Skeletal muscle tissue (tissue), 4 donors: ENCODE measurements around the gene POMC. TPM values are rescaled to one million over a fixed set of nuclear protein-coding genes. Genes with fewer than 3 reads are reported as not detected.
"Not testable (repeated sequence)": the region's sequence is repeated elsewhere in the genome, so short reads cannot be mapped to it uniquely, and the experiment has no call there.

Experiments used
- H3K27ac ChIP-seq: one replicate; pipeline ENCODE4 v1.7.0; 2013; ENCODE audit warnings: mild to moderate bottlenecking, low read depth, low read length, inconsistent platforms
- H3K27me3 ChIP-seq, 3 donors: one replicate each; pipeline ENCODE4 v1.7.0; 2013; ENCODE audit warnings: low read length in 3 of 3; ENCODE audit not compliant: control insufficient read depth in 3 of 3, insufficient read depth in 3 of 3
- H3K36me3 ChIP-seq, 3 donors: one replicate each; pipeline ENCODE4 v1.7.0; 2013; ENCODE audit warnings: low read length in 3 of 3; ENCODE audit not compliant: control insufficient read depth in 3 of 3, insufficient read depth in 3 of 3
- H3K4me1 ChIP-seq, 3 donors: one replicate each; pipeline ENCODE4 v1.7.0; 2013; ENCODE audit warnings: low read length in 3 of 3, mild to moderate bottlenecking in 3 of 3; ENCODE audit not compliant: control insufficient read depth in 3 of 3, insufficient read depth in 3 of 3
- H3K4me3 ChIP-seq, 3 donors: one replicate each; pipeline ENCODE4 v1.7.0; 2013; ENCODE audit warnings: low read length in 3 of 3
- H3K9ac ChIP-seq, 3 donors: one replicate each; pipeline ENCODE4 v1.7.0; 2013; ENCODE audit warnings: low read length in 3 of 3, mild to moderate bottlenecking in 3 of 3, moderate library complexity in 2 of 3, low read depth in 1 of 3
- H3K9me3 ChIP-seq, 3 donors: one replicate each; pipeline ENCODE4 v1.7.0; 2013; ENCODE audit warnings: low read length in 3 of 3; ENCODE audit not compliant: control insufficient read depth in 3 of 3
- total RNA-seq: library from RNA; depleted of rRNA; stranded (reverse); fragments of >200 nt; gene quantifications from one replicate; pipeline ENCODE4 v1.2.3, GENCODE V29; 2014
- donor health status: Osteomylitis.

The POMC gene
- 4.2 TPM for total RNA-seq

GRCh38 chr2:25168256-25169072, at the start of gene POMC:
Gene POMC (minus strand): TSS chr2:25168580. CDS start chr2:25164772, 3,808 bp downstream.
- peaks cover 40 to 58% (median 47%) of the 10 kb centered on the region in 3 donors for H3K27me3 ChIP-seq
- H3K9ac ChIP-seq: peak within 1 kb of the TSS in 1 of 3 donors; percentile 40
- no peaks in the 10 kb centered on the region for H3K36me3 ChIP-seq
- peak within 1 kb of the TSS; percentile 50 to 60 (median 54) for H3K4me3 ChIP-seq
- peaks cover 7 to 9% (median 7%) of the 10 kb centered on the region in 3 donors for H3K4me1 ChIP-seq
- no peak within 1 kb of the TSS for H3K27ac ChIP-seq
- H3K9me3 ChIP-seq: no peaks in the 10 kb centered on the region

GRCh38 chr2:25218100-25218499, 49.7 kb upstream of the POMC start:
- H3K27me3 ChIP-seq: no peaks in the 10 kb centered on the region
- no peaks in the 10 kb centered on the region for H3K36me3 ChIP-seq
- H3K27ac ChIP-seq: no peak overlapping the region
- H3K9me3 ChIP-seq: no peaks in the 10 kb centered on the region
- H3K9ac ChIP-seq: no peak overlapping the region
- no peak overlapping the region for H3K4me3 ChIP-seq
- no peaks in the 10 kb centered on the region for H3K4me1 ChIP-seq

GRCh38 chr2:25215948-25216679, 47.7 kb upstream of the POMC start:
- Histone ChIP-seq H3K4me1 (no peaks in the 10 kb centered on the region), H3K9ac (peak overlapping the region in 2 of 3 donors; percentile 74 to 81), H3K9me3 (no peaks in the 10 kb centered on the region), H3K27ac (peak overlapping the region; percentile 19), H3K36me3 (no peaks in the 10 kb centered on the region), H3K27me3 (no peaks in the 10 kb centered on the region), H3K4me3 (peak overlapping the region; percentile 60 to 70 (median 63))

- no peaks in the 10 kb centered on the region for H3K27me3 ChIP-seq
- H3K4me3 ChIP-seq: peak overlapping the region in 1 of 3 donors; percentile 60
- no peak overlapping the region for H3K9ac ChIP-seq
- H3K36me3 ChIP-seq: no peaks in the 10 kb centered on the region
- H3K27ac ChIP-seq: peak overlapping the region; percentile 19
- no peaks in the 10 kb centered on the region for H3K9me3 ChIP-seq
- H3K4me1 ChIP-seq: no peaks in the 10 kb centered on the region
Observed at GRCh38 chr2:25215232-25215631, 46.9 kb upstream of the POMC start.

- Histone ChIP-seq H3K27ac (no peak overlapping the region), H3K27me3 (no peaks in the 10 kb centered on the region), H3K4me1 (no peaks in the 10 kb centered on the region), H3K9ac (no peak overlapping the region), H3K9me3 (no peaks in the 10 kb centered on the region), H3K4me3 (no peak overlapping the region), H3K36me3 (no peaks in the 10 kb centered on the region)
Observed at GRCh38 chr2:25213229-25213628, 44.8 kb upstream of the POMC start.

GRCh38 chr2:25210923-25211322, 42.5 kb upstream of the POMC start:
- not testable (repeated sequence) for H3K27ac ChIP-seq

GRCh38 chr2:25207078-25207545, 38.7 kb upstream of the POMC start:
- Histone ChIP-seq H3K9me3 (no peaks in the 10 kb centered on the region), H3K9ac (no peak overlapping the region), H3K27me3 (no peaks in the 10 kb centered on the region), H3K4me1 (no peaks in the 10 kb centered on the region), H3K27ac (no peak overlapping the region), H3K4me3 (no peak overlapping the region), H3K36me3 (no peaks in the 10 kb centered on the region)

More at GRCh38 chr2:25210923-25211322, 42.5 kb upstream of the POMC start:
- H3K27me3 ChIP-seq, H3K36me3 ChIP-seq, H3K4me3 ChIP-seq, H3K9ac ChIP-seq, H3K4me1 ChIP-seq, H3K9me3 ChIP-seq: not testable (repeated sequence)

- Histone ChIP-seq H3K4me1 (no peaks in the 10 kb centered on the region), H3K9ac (no peak overlapping the region), H3K27ac (no peak overlapping the region), H3K36me3 (no peaks in the 10 kb centered on the region), H3K4me3 (no peak overlapping the region), H3K27me3 (no peaks in the 10 kb centered on the region), H3K9me3 (no peaks in the 10 kb centered on the region)
Observed at GRCh38 chr2:25204190-25204838, 35.9 kb upstream of the POMC start.

GRCh38 chr2:25202275-25202674, 33.9 kb upstream of the POMC start:
- Histone ChIP-seq H3K9me3 (no peaks in the 10 kb centered on the region), H3K4me3 (no peak overlapping the region), H3K36me3 (no peaks in the 10 kb centered on the region), H3K4me1 (no peaks in the 10 kb centered on the region), H3K9ac (no peak overlapping the region), H3K27ac (no peak overlapping the region), H3K27me3 (no peaks in the 10 kb centered on the region)
